Thoracic aorta (tissue), 2 donors: Measurements from ENCODE around the gene NVL. TPM values are rescaled to one million over a fixed set of nuclear protein-coding genes. Genes with fewer than 3 reads are reported as not detected.

Experiments
- ATAC-seq: fragments of 150-250 bp; one replicate; pipeline ENCODE4 v1.8.0; 2017; ENCODE audit warnings: low read depth; ENCODE audit not compliant: insufficient number of reproducible peaks, low FRiP score
- DNase-seq: peaks from one replicate; pipeline ENCODE4 v3.0.0-alpha.2; 2020; ENCODE audit warnings: low spot score
- H3K27ac ChIP-seq, 2 donors: fragments of 200-600 bp; sonication (generic); 1 replicate in 1 of 2; 2 replicates in 1 of 2; pipeline ENCODE4 v1.5.1; 2016; ENCODE audit warnings: mild to moderate bottlenecking in 2 of 2, moderate library complexity in 2 of 2
- H3K27me3 ChIP-seq: fragments of 200-600 bp; sonication (generic); replicated peaks from 2 replicates; pipeline ENCODE4 v1.6.0; 2016; ENCODE audit warnings: mild to moderate bottlenecking; ENCODE audit not compliant: insufficient read depth
- H3K36me3 ChIP-seq: fragments of 200-600 bp; sonication (generic); one replicate; pipeline ENCODE4 v1.5.1; 2016
- H3K4me1 ChIP-seq, 2 donors: fragments of 200-600 bp; sonication (generic); 1 replicate in 1 of 2; 2 replicates in 1 of 2; pipeline versions ENCODE4 v1.5.1 to v1.6.0; 2016; ENCODE audit warnings: low read depth in 2 of 2, mild to moderate bottlenecking in 1 of 2; ENCODE audit not compliant: control insufficient read depth in 1 of 2
- H3K4me3 ChIP-seq: fragments of 200-600 bp; sonication (generic); 2 replicates; pipeline ENCODE4 v1.5.1; 2016; ENCODE audit warnings: mild to moderate bottlenecking
- H3K9me3 ChIP-seq: fragments of 200-600 bp; sonication (generic); 2 replicates; pipeline ENCODE4 v1.5.1; 2016
- total RNA-seq, 2 donors: library from RNA; depleted of rRNA; stranded (reverse); fragments of >200 nt; gene quantifications; one replicate each; pipeline versions ENCODE4 v1.1.0 to v1.2.3, GENCODE V29; 2016
- TF ChIP-seq, protein P1 (sequence below): fragments of 200-600 bp; sonication (generic); IDR thresholded peaks from one replicate; pipeline ENCODE4 v1.5.1; 2019; ENCODE audit warnings: antibody characterized with exemption

NVL gene
- total RNA-seq, 2 donors from 2014 or later = 11.6 to 30.7 TPM

DNA sequence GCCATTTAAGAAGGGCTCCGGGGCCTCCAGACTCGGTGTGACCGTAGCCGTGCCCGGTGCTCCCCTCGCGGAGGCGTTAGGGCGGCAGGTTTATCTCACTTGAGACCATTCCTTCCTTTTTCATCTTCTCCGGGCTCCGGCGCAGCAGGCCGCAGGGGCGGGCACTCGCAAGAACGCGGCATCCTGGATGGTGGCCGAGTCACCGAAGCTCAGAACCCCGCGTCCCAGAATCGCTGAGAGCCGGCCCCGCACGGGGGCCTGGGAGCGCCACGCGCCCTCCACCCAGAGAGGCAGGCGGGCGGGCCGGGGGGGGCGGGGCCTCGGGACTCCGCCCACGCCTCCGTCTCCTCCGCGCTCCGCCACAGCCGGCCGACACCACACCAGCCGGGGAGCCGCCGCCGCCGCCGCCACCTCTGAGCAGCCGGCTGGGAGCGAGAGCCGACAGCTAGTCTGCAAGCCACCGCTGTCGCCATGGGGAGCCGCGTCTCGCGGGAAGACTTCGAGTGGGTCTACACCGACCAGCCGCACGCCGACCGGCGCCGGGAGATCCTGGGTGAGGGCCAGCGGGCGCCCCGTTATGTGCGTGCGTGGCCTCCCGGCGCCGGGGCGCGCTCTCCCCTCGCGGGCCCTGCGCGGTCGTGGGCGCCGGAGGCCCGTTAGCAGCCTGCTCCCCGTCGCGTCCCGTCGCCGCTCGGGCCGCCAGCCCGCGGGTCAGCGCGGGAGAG is 146.9 kb downstream of the NVL start, which contains the start of gene DEGS1:
Gene DEGS1, plus strand, starts transcription at position 375 of the 725 bp plus-strand sequence. Its CDS starts 97 bp downstream, at position 472.
- Histone ChIP-seq H3K27ac (peak within 1 kb of the TSS; percentile 96 to 99), H3K9me3 (no peaks in the 10 kb centered on the region), H3K4me1 (peaks cover 25 to 35% of the 10 kb centered on the region in 2 donors), H3K4me3 (peak within 1 kb of the TSS; percentile 99), H3K27me3 (no peaks in the 10 kb centered on the region), H3K36me3 (no peaks in the 10 kb centered on the region)
- TF ChIP-seq, protein P1, sequence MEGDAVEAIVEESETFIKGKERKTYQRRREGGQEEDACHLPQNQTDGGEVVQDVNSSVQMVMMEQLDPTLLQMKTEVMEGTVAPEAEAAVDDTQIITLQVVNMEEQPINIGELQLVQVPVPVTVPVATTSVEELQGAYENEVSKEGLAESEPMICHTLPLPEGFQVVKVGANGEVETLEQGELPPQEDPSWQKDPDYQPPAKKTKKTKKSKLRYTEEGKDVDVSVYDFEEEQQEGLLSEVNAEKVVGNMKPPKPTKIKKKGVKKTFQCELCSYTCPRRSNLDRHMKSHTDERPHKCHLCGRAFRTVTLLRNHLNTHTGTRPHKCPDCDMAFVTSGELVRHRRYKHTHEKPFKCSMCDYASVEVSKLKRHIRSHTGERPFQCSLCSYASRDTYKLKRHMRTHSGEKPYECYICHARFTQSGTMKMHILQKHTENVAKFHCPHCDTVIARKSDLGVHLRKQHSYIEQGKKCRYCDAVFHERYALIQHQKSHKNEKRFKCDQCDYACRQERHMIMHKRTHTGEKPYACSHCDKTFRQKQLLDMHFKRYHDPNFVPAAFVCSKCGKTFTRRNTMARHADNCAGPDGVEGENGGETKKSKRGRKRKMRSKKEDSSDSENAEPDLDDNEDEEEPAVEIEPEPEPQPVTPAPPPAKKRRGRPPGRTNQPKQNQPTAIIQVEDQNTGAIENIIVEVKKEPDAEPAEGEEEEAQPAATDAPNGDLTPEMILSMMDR = no peak
- DNase-seq = peak; percentile 28
- peak; percentile 92 for ATAC-seq

DNA sequence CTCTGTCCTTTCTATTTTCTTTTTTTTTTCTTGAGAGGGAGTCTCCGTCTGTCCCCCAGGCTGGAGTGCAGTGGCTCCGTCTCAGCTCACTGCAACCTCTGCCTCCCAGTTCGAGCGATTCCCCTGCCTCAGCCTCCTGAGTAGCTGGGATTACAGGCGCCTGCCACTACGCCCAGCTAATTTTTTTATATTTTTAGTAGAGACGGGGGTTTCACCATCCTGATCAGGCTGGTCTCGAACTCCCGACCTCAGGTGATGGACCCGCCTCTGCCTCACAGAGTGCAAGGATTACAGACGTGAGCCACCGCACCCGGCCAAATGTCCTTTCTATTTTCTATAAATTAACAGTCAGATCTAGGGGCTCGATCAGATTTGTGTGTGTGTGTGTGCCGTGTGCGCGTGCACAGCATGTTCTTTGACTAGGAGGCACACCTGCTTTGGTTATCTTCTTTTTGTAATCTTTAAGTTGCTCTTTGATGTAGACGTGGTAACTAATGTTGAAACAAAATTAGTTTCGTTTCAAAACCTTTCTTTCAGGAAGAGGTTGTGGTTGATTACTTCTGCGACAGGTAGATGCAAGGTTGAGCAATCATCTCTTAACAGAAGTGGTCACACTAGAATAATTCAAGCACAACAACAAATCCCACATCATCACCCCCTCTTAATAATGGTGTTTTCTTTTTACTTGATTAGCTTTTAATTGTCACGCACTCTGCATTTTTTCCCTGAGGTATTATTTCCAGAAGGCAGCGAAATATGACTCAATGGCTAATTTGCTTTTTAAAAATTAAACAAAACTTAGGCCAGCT is 147.7 kb downstream of the NVL start:
- no peak for ATAC-seq
- peak overlapping the region; percentile 99 for H3K4me3 ChIP-seq

DNA sequence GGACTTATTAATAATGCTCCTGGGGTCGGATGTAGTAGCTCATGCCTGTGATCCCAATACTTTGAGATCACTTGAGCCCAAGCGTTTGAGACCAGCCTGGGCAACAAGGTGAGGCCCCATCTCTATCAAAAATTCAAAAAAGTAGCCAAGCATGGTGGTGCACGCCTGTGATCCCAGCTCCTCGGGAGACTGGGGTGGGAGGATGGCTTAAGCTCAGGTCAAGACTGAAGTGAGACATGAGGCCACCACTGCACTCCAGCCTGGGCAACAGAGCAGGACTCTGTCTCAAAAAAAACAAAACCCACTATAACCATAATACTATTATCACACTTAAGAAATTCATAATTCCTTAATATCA is 148.5 kb downstream of the NVL start:
- peaks cover 25 to 28% of the 10 kb centered on the region in 2 donors for H3K4me1 ChIP-seq
- ATAC-seq (no peak), DNase-seq (no peak)
- TF ChIP-seq, protein P1 = no peak
- H3K36me3 ChIP-seq = no peaks in the 10 kb centered on the region
- H3K27ac ChIP-seq = no peak overlapping the region
- H3K27me3 ChIP-seq = no peaks in the 10 kb centered on the region
- no peak overlapping the region for H3K4me3 ChIP-seq
- no peaks in the 10 kb centered on the region for H3K9me3 ChIP-seq

More for the DNA sequence above, 147.7 kb downstream of the NVL start:
- no peak for DNase-seq
- H3K36me3 ChIP-seq = no peaks in the 10 kb centered on the region
- peaks cover 25 to 35% of the 10 kb centered on the region in 2 donors for H3K4me1 ChIP-seq
- no peaks in the 10 kb centered on the region for H3K27me3 ChIP-seq
- peak overlapping the region; percentile 96 to 99 for H3K27ac ChIP-seq
- no peaks in the 10 kb centered on the region for H3K9me3 ChIP-seq
- TF ChIP-seq, protein P1 = no peak

DNA sequence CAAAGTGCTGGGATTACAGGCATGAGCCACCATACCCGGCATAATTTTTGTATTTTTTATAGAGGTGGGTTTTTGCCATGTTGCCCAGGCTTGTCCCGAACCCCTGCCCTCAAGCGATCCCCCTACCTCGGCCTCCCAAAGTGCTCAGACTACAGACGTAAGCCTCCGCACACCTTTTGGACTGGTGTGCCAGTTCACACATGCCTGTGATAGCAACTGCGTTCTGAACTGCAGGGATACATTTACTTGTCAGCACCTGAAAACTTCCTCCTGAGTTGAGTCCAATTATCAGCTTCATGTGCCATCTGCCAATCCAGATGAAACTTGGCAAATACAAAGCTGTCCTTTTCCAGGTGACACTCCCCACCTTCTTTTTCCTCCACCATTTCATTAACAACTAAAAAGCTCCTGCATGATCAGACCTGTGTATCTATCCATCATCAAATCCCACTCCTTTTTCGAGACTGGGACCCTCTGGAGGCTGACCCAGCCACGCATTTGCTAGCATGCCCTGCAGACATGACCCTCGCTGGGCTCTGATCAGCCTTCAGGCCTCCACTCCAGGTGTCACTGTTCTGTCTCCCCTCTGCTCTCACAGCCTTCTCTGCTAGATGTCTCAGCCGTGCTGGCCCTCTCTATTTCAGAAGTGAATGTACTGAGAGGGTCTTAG is 149.1 kb downstream of the NVL start:
- Histone ChIP-seq H3K36me3 (no peaks in the 10 kb centered on the region), H3K4me1 (peaks cover 21 to 23% of the 10 kb centered on the region in 2 donors), H3K9me3 (no peaks in the 10 kb centered on the region), H3K4me3 (no peak overlapping the region), H3K27ac (no peak overlapping the region), H3K27me3 (no peaks in the 10 kb centered on the region)
- no peak for DNase-seq
- no peak for ATAC-seq
- TF ChIP-seq, protein P1 = no peak

DNA sequence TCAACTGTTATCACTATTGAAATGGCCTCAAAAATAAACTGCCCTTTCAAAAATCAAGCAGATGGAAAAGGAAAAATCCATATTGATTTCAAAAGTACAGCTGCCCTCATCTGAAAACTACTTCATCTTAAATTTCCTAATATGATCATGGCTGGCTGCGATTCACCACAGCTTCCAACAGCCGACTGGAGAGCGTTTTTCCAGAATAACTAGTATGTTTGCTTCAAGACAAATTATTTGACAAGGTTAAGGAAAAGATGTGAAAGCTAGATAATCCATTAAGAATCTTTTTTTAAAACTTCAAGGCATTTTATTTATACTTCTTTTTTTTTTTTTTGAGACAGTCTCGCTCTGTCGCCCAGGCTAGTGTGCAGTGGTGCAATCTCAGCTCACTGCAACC is 151.1 kb downstream of the NVL start:
- Histone ChIP-seq H3K4me3 (no peak overlapping the region), H3K27me3 (no peaks in the 10 kb centered on the region), H3K27ac (no peak overlapping the region), H3K9me3 (no peaks in the 10 kb centered on the region), H3K4me1 (peaks cover 5 to 7% of the 10 kb centered on the region in 2 donors), H3K36me3 (no peaks in the 10 kb centered on the region)
- no peak for DNase-seq
- TF ChIP-seq, protein P1 = no peak
- no peak for ATAC-seq
